Mesenchymal stem cell (in vitro differentiated cells and primary cell): ENCODE data around the gene PEX10.
"Not testable (repeated sequence)": the region's sequence is repeated elsewhere in the genome, so short reads cannot be mapped to it uniquely, and the experiment has no call there.

Experiments used
- DNase-seq: peaks from one replicate; pipeline ENCODE4 v3.0.0-alpha.2; 2013
- H2AFZ ChIP-seq: one replicate; pipeline ENCODE4 v1.6.1; 2013; ENCODE audit warnings: low read depth, mild to moderate bottlenecking, control low read depth, inconsistent platforms, low read length, moderate library complexity
- H2AK5ac ChIP-seq: 2 replicates; pipeline ENCODE4 v1.6.1; 2013; ENCODE audit warnings: low read length, moderate library complexity, mild to moderate bottlenecking, inconsistent platforms; ENCODE audit not compliant: severe bottlenecking
- H2BK120ac ChIP-seq: one replicate; pipeline ENCODE4 v1.6.1; 2013; ENCODE audit warnings: low read depth, mild to moderate bottlenecking, inconsistent platforms, low read length, moderate library complexity
- H2BK12ac ChIP-seq, 2 experiments: one replicate each; pipeline ENCODE4 v1.6.1; 2013; ENCODE audit warnings: inconsistent platforms in 2 of 2, low read length in 2 of 2, mild to moderate bottlenecking in 2 of 2, moderate library complexity in 2 of 2, control low read depth in 1 of 2
- H2BK15ac ChIP-seq: one replicate; pipeline ENCODE4 v1.6.1; 2013; ENCODE audit warnings: mild to moderate bottlenecking, low read depth, inconsistent platforms; ENCODE audit not compliant: poor library complexity, severe bottlenecking
- H2BK5ac ChIP-seq: 2 replicates; pipeline ENCODE4 v1.6.1; 2013; ENCODE audit warnings: low read depth, mild to moderate bottlenecking, low read length, control low read depth, inconsistent platforms; ENCODE audit not compliant: poor library complexity, severe bottlenecking
- H3K14ac ChIP-seq, 2 experiments: one replicate each; pipeline ENCODE4 v1.6.1; 2013; ENCODE audit warnings: inconsistent platforms in 2 of 2, low read length in 2 of 2, control low read depth in 1 of 2, mild to moderate bottlenecking in 1 of 2, moderate library complexity in 1 of 2
- H3K18ac ChIP-seq, 2 experiments: one replicate each; pipeline ENCODE4 v1.6.1; 2013; ENCODE audit warnings: inconsistent platforms in 2 of 2, low read length in 2 of 2, control low read depth in 1 of 2, low read depth in 1 of 2, mild to moderate bottlenecking in 1 of 2
- H3K23ac ChIP-seq, 2 experiments: one replicate each; pipeline ENCODE4 v1.6.1; 2013; ENCODE audit warnings: inconsistent platforms in 2 of 2, low read length in 2 of 2, mild to moderate bottlenecking in 2 of 2, moderate library complexity in 2 of 2, control low read depth in 1 of 2
- H3K27ac ChIP-seq: 2 replicates; pipeline ENCODE4 v1.5.1; 2013; ENCODE audit warnings: mild to moderate bottlenecking, moderate library complexity, low read length, control low read depth, inconsistent platforms; ENCODE audit not compliant: poor library complexity, severe bottlenecking
- H3K27me3 ChIP-seq, 2 experiments: 2 replicates each; pipeline versions ENCODE4 v1.6.1 to v1.7.0; 2013; ENCODE audit warnings: low read length in 2 of 2, mild to moderate bottlenecking in 2 of 2, moderate library complexity in 2 of 2, control low read depth in 1 of 2, inconsistent platforms in 1 of 2; ENCODE audit not compliant: control insufficient read depth in 1 of 2, insufficient read depth in 1 of 2
- H3K36me3 ChIP-seq, 2 experiments: 2 replicates each; pipeline versions ENCODE4 v1.6.1 to v1.7.0; 2013; ENCODE audit warnings: low read length in 2 of 2, control low read depth in 1 of 2, inconsistent platforms in 1 of 2, low read depth in 1 of 2, mild to moderate bottlenecking in 1 of 2; ENCODE audit not compliant: insufficient read depth in 2 of 2, control insufficient read depth in 1 of 2
- H3K4ac ChIP-seq, 2 experiments: one replicate each; pipeline ENCODE4 v1.6.1; 2013; ENCODE audit warnings: inconsistent platforms in 2 of 2, low read length in 2 of 2, mild to moderate bottlenecking in 2 of 2, moderate library complexity in 2 of 2, control low read depth in 1 of 2, low read depth in 1 of 2
- H3K4me1 ChIP-seq: 2 replicates; pipeline ENCODE4 v1.6.1; 2013; ENCODE audit warnings: low read depth, low read length, control low read depth; ENCODE audit not compliant: control insufficient read depth, insufficient read depth
- H3K4me2 ChIP-seq: 2 replicates; pipeline ENCODE4 v1.6.1; 2013; ENCODE audit warnings: low read length, mild to moderate bottlenecking, inconsistent platforms; ENCODE audit not compliant: poor library complexity, severe bottlenecking
- H3K4me3 ChIP-seq, 2 experiments: 2 replicates each; pipeline versions ENCODE4 v1.5.1 to v1.7.0; 2013; ENCODE audit warnings: low read length in 2 of 2, mild to moderate bottlenecking in 2 of 2, control low read depth in 1 of 2, low read depth in 1 of 2; ENCODE audit not compliant: insufficient read depth in 1 of 2
- H3K79me1 ChIP-seq: replicated peaks from 2 replicates; pipeline ENCODE4 v1.6.1; 2013; ENCODE audit warnings: mild to moderate bottlenecking, control low read depth, low read length, inconsistent platforms; ENCODE audit not compliant: poor library complexity, severe bottlenecking
- H3K9ac ChIP-seq: 2 replicates; pipeline ENCODE4 v1.7.0; 2013; ENCODE audit warnings: mild to moderate bottlenecking, low read length, moderate library complexity
- H3K9me3 ChIP-seq: 2 replicates; pipeline ENCODE4 v1.7.0; 2013; ENCODE audit warnings: mild to moderate bottlenecking, low read length; ENCODE audit not compliant: control insufficient read depth
- H4K8ac ChIP-seq: one replicate; pipeline ENCODE4 v1.6.1; 2013; ENCODE audit warnings: inconsistent platforms, mild to moderate bottlenecking, low read length, moderate library complexity
- H4K91ac ChIP-seq: one replicate; pipeline ENCODE4 v1.6.1; 2013; ENCODE audit warnings: mild to moderate bottlenecking, low read length, inconsistent platforms
- WGBS: methylation state at CpG from one replicate; pipeline ENCODE4 v1.1.7; 2013; ENCODE audit warnings: mixed read lengths; 5-methylcytosine and 5-hydroxymethylcytosine counted together

Gene PEX10

DNA sequence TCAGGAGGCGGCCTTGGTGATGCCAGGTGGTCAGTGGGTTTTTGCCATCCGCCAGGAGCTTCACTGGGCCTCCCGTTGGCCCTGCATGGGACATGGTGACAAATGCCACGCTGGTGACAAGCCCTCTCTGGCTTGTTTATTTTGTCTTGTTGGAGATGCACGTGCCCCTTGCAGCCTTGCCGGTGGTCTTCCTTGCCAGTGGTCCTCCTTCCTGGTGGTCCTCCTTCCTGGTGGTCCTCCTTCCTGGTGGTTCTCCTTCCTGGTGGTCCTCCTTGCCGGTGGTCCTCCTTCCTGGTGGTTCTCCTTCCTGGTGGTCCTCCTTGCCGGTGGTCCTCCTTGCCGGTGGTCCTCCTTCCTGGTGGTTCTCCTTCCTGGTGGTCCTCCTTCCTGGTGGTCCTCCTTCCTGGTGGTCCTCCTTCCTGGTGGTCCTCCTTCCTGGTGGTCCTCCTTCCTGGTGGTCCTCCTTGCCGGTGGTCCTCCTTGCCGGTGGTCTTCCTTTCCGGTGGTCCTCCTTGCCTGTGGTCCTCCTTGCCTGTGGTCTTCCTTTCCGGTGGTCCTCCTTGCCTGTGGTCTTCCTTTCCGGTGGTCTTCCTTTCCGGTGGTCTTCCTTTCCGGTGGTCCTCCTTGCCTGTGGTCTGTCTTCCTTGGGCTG lies 46.9 kb upstream of the PEX10 start:
- not testable (repeated sequence) for H4K91ac ChIP-seq, H3K23ac ChIP-seq, H3K4ac ChIP-seq, H2AK5ac ChIP-seq, H3K9ac ChIP-seq, H2AFZ ChIP-seq, H4K8ac ChIP-seq, H2BK12ac ChIP-seq, H2BK120ac ChIP-seq, H3K27ac ChIP-seq, H3K9me3 ChIP-seq, H3K36me3 ChIP-seq, H2BK5ac ChIP-seq, H3K4me2 ChIP-seq, DNase-seq, H3K14ac ChIP-seq, H2BK15ac ChIP-seq, H3K4me3 ChIP-seq, H3K18ac ChIP-seq
- 86% methylated on average over 16 of the region's 16 CpGs for WGBS
- Histone ChIP-seq H3K79me1 (peaks cover 35% of the 10 kb centered on the region), H3K27me3 (peaks cover 0 to 25% of the 10 kb centered on the region in 2 experiments), H3K4me1 (peaks cover 80% of the 10 kb centered on the region)

- Histone ChIP-seq H3K4me2 (no peak overlapping the region), H3K27me3 (peaks cover 0 to 19% of the 10 kb centered on the region in 2 experiments), H2AFZ (no peak overlapping the region), H3K23ac (no peak overlapping the region), H4K91ac (no peak overlapping the region), H3K4ac (no peak overlapping the region), H2AK5ac (no peak overlapping the region), H3K36me3 (peaks cover 0 to 6% of the 10 kb centered on the region in 2 experiments), H2BK120ac (no peak overlapping the region), H3K4me3 (no peak overlapping the region), H2BK15ac (no peak overlapping the region), H4K8ac (no peak overlapping the region), H2BK5ac (no peak overlapping the region), H3K9ac (no peak overlapping the region), H2BK12ac (no peak overlapping the region), H3K9me3 (no peaks in the 10 kb centered on the region), H3K4me1 (peaks cover 84% of the 10 kb centered on the region), H3K18ac (no peak overlapping the region), H3K14ac (no peak overlapping the region), H3K79me1 (peaks cover 29% of the 10 kb centered on the region), H3K27ac (no peak overlapping the region)
- 91% methylated on average over 18 of the region's 18 CpGs for WGBS
- no peak for DNase-seq
Measured at GRCh38 chr1:2458687-2459086, 46.3 kb upstream of the PEX10 start.

GRCh38 chr1:2457444-2457843 lies 45.1 kb upstream of the PEX10 start:
- no peak overlapping the region for H3K23ac ChIP-seq
- H4K91ac ChIP-seq = no peak overlapping the region
- no peak overlapping the region for H3K27ac ChIP-seq
- DNase-seq = no peak
- H3K79me1 ChIP-seq = peaks cover 23% of the 10 kb centered on the region
- H2BK15ac ChIP-seq = no peak overlapping the region
- no peak overlapping the region for H4K8ac ChIP-seq
- no peak overlapping the region for H3K4ac ChIP-seq
- peaks cover 86% of the 10 kb centered on the region for H3K4me1 ChIP-seq
- no peak overlapping the region for H2BK12ac ChIP-seq
- H2AFZ ChIP-seq = no peak overlapping the region
- H3K36me3 ChIP-seq = peaks cover 0 to 6% of the 10 kb centered on the region in 2 experiments
- no peak overlapping the region for H2AK5ac ChIP-seq
- H3K18ac ChIP-seq = no peak overlapping the region
- H3K9me3 ChIP-seq = no peaks in the 10 kb centered on the region
- H3K4me2 ChIP-seq = no peak overlapping the region
- H2BK5ac ChIP-seq = no peak overlapping the region
- no peak overlapping the region for H3K4me3 ChIP-seq
- H3K9ac ChIP-seq = no peak overlapping the region
- H3K27me3 ChIP-seq = peaks cover 0 to 7% of the 10 kb centered on the region in 2 experiments
- H3K14ac ChIP-seq = no peak overlapping the region
- 86% methylated on average over 17 of the region's 17 CpGs for WGBS
- H2BK120ac ChIP-seq = no peak overlapping the region

DNA sequence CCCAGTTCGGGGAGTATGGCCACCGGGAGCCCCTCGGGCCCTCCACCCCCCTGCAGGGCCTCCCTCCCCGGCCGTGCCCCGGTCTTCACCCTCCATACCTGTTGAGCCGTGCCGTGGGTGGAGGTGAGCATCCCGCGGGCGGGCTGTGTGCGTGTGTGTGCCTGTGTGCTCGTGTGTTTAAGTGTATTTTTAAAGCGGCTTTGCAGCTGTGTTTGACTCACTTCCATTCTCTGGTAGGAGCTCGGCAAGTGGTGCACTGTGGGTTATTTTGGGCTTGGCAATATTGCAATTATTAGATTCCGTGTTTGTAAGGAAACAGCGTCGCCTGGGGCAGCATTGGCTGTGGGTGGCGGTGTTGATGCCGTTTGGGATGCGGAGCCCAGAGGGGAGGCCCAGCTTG lies 43.4 kb upstream of the PEX10 start:
- Histone ChIP-seq H3K4ac (no peak overlapping the region), H3K14ac (no peak overlapping the region), H3K9me3 (no peaks in the 10 kb centered on the region), H3K4me2 (no peak overlapping the region), H3K18ac (no peak overlapping the region), H3K23ac (no peak overlapping the region), H3K9ac (no peak overlapping the region), H3K36me3 (peaks cover 0 to 6% of the 10 kb centered on the region in 2 experiments), H3K27ac (no peak overlapping the region), H3K4me3 (no peak overlapping the region), H2BK12ac (no peak overlapping the region), H2BK120ac (no peak overlapping the region), H3K79me1 (peaks cover 16% of the 10 kb centered on the region), H3K4me1 (peaks cover 85% of the 10 kb centered on the region), H2BK5ac (no peak overlapping the region), H4K91ac (no peak overlapping the region), H2BK15ac (no peak overlapping the region), H2AFZ (no peak overlapping the region), H2AK5ac (no peak overlapping the region), H4K8ac (no peak overlapping the region), H3K27me3 (peaks cover 0 to 2% of the 10 kb centered on the region in 2 experiments)
- no peak for DNase-seq
- WGBS = 86% methylated on average over 21 of the region's 21 CpGs
